ENCODE data around the gene ZNF341.

GRCh38 chr20:33783818-33784217, 52.0 kb downstream of the ZNF341 start:
- TF ChIP-seq, protein P1, sequence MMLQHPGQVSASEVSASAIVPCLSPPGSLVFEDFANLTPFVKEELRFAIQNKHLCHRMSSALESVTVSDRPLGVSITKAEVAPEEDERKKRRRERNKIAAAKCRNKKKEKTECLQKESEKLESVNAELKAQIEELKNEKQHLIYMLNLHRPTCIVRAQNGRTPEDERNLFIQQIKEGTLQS (IDR thresholded peaks at IDR 0.05) = no peak
- TF ChIP-seq, protein P1 (CRISPR knock-in tag; conservative IDR thresholded peaks at IDR 0.05) = no peak
- no peak for TF ChIP-seq TEAD1 (CRISPR knock-in tag; IDR thresholded peaks at IDR 0.05)
- TF ChIP-seq MXI1 (IDR thresholded peaks at IDR 0.05; ENCODE audit: low read depth, low read length) = no peak
- TF ChIP-seq ZNF175 (CRISPR knock-in tag; IDR thresholded peaks at IDR 0.05; ENCODE audit: low read depth) = no peak
- TF ChIP-seq RFX5 (IDR thresholded peaks at IDR 0.05; ENCODE audit: low read depth, low read length) = no peak
- TF ChIP-seq POLR2A (conservative IDR thresholded peaks at IDR 0.05) = no peak
- no peak for TF ChIP-seq POLR3A (IDR thresholded peaks at IDR 0.05; ENCODE audit: borderline replicate concordance, extremely low read depth, insufficient read depth, insufficient read length)
- TF ChIP-seq, protein P2, sequence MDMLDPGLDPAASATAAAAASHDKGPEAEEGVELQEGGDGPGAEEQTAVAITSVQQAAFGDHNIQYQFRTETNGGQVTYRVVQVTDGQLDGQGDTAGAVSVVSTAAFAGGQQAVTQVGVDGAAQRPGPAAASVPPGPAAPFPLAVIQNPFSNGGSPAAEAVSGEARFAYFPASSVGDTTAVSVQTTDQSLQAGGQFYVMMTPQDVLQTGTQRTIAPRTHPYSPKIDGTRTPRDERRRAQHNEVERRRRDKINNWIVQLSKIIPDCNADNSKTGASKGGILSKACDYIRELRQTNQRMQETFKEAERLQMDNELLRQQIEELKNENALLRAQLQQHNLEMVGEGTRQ (CRISPR knock-in tag; IDR thresholded peaks at IDR 0.05) = no peak
- TF ChIP-seq ZBED1 (IDR thresholded peaks at IDR 0.05) = no peak
- TF ChIP-seq BHLHE40 (IDR thresholded peaks at IDR 0.05; ENCODE audit: low read length) = no peak

Data from K562 (cell line).